Activated CD8-positive, alpha-beta T cell treated with anti-CD3 and anti-CD28 coated beads for 36 hours (primary cell): Measurements from ENCODE around the gene LRP1. TPM values are rescaled to one million over a fixed set of nuclear protein-coding genes. Genes with fewer than 3 reads are reported as not detected.
"Not testable (repeated sequence)": the region's sequence is repeated elsewhere in the genome, so short reads cannot be mapped to it uniquely, and the experiment has no call there.

Experiments
- ATAC-seq: fragments of 200-7000 bp; cut with Tn5 transposase; one replicate; pipeline ENCODE4 v1.10.0; 2021; ENCODE audit warnings: mild to moderate bottlenecking, moderate library complexity
- CTCF ChIA-PET: fragments of 350-600 bp; sonication (Branson Sonifier 250); formaldehyde crosslinking; loops from one replicate; lab custom pipeline; 2021; ENCODE audit warnings: antibody characterized with exemption; lab: Charles Lee
- POLR2A ChIA-PET: fragments of 350-600 bp; sonication (Branson Sonifier 250); formaldehyde crosslinking; loops from one replicate; lab custom pipeline; 2021; ENCODE audit warnings: antibody characterized with exemption; lab: Charles Lee
- DNase-seq: peaks from one replicate; pipeline ENCODE4 v3.0.0-alpha.2; 2020
- H3K27ac Mint-ChIP-seq: one replicate; pipeline ENCODE4 v1.8.0; 2021; ENCODE audit warnings: mild to moderate bottlenecking, mixed read lengths
- H3K27me3 Mint-ChIP-seq: one replicate; pipeline ENCODE4 v1.8.0; 2021; ENCODE audit warnings: mixed read lengths
- H3K36me3 Mint-ChIP-seq: one replicate; pipeline ENCODE4 v1.8.0; 2021; ENCODE audit warnings: low read depth, mixed read lengths
- H3K4me1 Mint-ChIP-seq: one replicate; pipeline ENCODE4 v1.8.0; 2021; ENCODE audit warnings: low read depth, mixed read lengths
- H3K4me3 Mint-ChIP-seq: one replicate; pipeline ENCODE4 v1.8.0; 2021; ENCODE audit warnings: mild to moderate bottlenecking, moderate library complexity, mixed read lengths
- H3K9me3 Mint-ChIP-seq: one replicate; pipeline ENCODE4 v1.8.0; 2021; ENCODE audit warnings: mixed read lengths
- CTCF ChIP-seq: fragments of 200-600 bp; IDR thresholded peaks from one replicate; pipeline ENCODE4 v1.8.0; 2022; ENCODE audit warnings: antibody characterized with exemption, mild to moderate bottlenecking
- intact Hi-C: fragments of 100-400 bp; cut with micrococcal nuclease; formaldehyde crosslinking; loops from one replicate; pipeline ENCODE4 v1.10.0; 2022
- total RNA-seq, 2 experiments: library from RNA; stranded (reverse); gene quantifications; one replicate each; pipeline ENCODE4 v1.2.3, GENCODE V29; 2021

LRP1 gene
- total RNA-seq, 2 experiments from 2014 or later = 1.5 to 1.9 TPM

DNA sequence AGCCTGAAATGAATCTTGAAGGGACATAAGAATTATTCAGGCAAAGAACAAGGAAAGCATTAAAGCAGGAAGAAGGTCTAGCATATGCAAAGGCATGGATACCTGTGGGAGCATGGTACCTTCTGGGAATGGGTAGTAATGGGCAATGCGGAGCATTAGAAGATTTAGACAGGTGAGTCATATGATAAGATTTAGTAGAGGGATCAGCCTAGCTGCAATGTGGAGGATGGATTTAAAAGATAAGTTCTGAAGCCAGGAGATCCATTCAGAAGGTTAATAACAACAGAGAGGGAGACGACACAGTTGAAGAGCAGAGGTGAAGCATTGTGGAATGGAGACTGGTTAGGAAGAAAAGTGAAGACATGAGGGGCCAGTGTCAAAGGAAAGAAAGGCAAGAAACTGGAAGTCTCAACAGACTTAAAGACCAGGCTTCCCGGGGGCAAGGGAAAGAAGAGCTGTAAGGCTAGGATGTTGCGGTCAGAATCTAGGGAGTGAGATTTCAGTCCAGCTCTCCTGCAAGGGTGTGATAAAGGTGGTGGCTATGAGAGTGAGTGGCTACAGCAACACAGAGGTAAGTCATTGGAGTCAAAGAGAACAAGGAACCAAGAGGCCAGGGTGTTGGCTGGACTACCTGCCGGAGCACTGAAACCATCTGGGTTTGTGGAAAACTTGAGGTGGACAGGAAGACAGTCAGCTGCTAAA lies 11.6 kb upstream of the LRP1 start:
- no peak overlapping the region for H3K4me3 Mint-ChIP-seq
- H3K36me3 Mint-ChIP-seq = no peaks in the 10 kb centered on the region
- no peak for TF ChIP-seq CTCF
- no peak overlapping the region for H3K27ac Mint-ChIP-seq
- H3K27me3 Mint-ChIP-seq = no peaks in the 10 kb centered on the region
- intact Hi-C loops = no loop called here
- peaks cover 21% of the 10 kb centered on the region for H3K4me1 Mint-ChIP-seq
- no peak for DNase-seq
- H3K9me3 Mint-ChIP-seq = no peaks in the 10 kb centered on the region
- ChIA-PET CTCF (interaction anchor here (0.6 to 3.1 kb wide), 10 partner anchors 8 to 115 kb away, joined by 3 to 14 read pairs (median 6); partner anchors contain the start of gene LRP1), POLR2A (interaction anchor here (0.9 to 1.9 kb wide), 5 partner anchors 23 to 113 kb away, joined by 3 to 5 read pairs (median 3); partner anchors contain the start of gene SHMT2)
- no peak for ATAC-seq

DNA sequence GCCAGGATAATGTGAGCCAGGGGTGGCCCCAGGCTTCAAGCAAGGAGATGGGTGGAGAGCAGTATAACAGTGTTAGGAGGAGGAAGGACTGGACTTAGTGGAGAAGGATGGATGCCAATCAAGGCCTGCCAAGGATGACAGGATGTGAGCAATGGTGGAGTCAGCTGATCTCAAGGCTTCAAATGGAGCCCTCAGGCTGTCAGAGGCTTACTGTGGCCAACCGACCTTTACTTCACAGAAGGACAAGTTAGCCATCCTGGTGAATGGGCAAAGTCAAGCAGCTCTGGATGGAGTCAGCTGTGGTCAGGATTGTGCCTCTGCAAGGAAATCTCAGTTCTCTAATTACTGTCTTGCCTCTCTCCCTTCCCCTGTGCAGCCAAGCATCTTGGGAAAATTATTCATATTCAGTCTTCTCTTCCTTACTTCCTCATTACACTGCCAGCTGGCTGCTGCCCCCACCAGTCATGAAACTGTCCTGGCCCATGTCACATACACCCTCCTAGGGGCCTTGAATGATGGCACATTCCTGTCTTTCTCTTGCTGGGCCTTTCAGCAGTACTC lies 9.5 kb upstream of the LRP1 start:
- H3K4me3 Mint-ChIP-seq = no peak overlapping the region
- CTCF ChIA-PET = interaction anchor here (1.2 to 2.6 kb wide), 3 partner anchors 50 to 124 kb away, joined by 3 to 7 read pairs (median 6); no protein-coding TSS in a partner anchor
- peak; percentile 26 for DNase-seq
- intact Hi-C loops = no loop called here
- peaks cover 9% of the 10 kb centered on the region for H3K4me1 Mint-ChIP-seq
- ATAC-seq = peak; percentile 71
- no peaks in the 10 kb centered on the region for H3K36me3 Mint-ChIP-seq
- H3K27ac Mint-ChIP-seq = no peak overlapping the region
- POLR2A ChIA-PET = no interaction called here
- no peaks in the 10 kb centered on the region for H3K27me3 Mint-ChIP-seq
- peaks cover 4% of the 10 kb centered on the region for H3K9me3 Mint-ChIP-seq
- no peak for TF ChIP-seq CTCF

DNA sequence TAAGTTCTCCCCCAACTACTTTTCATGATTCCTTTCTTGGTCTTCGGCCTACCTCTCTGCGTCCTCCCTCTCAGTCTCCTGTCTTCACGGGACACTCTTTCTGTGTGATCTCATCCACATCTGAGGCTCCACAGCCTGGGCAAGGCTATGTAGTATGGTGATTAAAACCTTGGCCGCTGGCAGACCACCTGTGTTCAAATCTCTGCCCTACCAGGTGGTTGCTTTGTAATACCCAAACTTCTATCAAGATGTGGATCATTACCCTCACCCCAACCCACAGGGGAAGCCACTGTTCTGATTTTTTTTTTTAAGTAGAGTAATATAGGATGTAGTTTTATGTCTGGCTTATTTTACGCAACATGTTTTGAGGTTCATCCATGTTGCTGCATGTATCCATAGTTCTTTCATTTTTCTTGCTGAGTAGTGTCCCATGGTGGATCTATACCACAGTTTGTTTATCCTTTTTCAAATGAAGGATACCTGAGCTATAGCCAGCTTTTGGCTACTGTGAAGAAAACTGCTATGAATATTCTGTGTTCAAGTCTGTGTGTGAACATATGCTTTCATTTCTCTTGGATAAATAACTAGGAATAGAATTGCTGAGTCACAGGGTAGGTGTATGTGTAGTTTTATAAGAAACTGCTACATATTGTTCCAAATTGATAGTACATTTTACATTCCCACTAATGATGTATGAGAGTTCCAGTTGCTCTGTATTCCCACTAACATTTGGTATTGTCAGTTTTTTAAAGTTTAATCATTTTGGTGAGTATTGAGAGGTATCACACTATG lies 8.8 kb upstream of the LRP1 start:
- TF ChIP-seq CTCF = no peak
- CTCF ChIA-PET = interaction anchor here (1.1 to 2.6 kb wide), 3 partner anchors 50 to 62 kb away, joined by 3 to 7 read pairs (median 6); no protein-coding TSS in a partner anchor
- intact Hi-C loops = loop anchor here (5.0 kb wide), 1 partner anchor 63 kb away; no protein-coding TSS in a partner anchor

GRCh38 chr12:57120718-57121117 lies 7.6 kb upstream of the LRP1 start:
- DNase-seq, H3K36me3 Mint-ChIP-seq, H3K4me3 Mint-ChIP-seq, ATAC-seq, H3K9me3 Mint-ChIP-seq, H3K27ac Mint-ChIP-seq, H3K27me3 Mint-ChIP-seq: not testable (repeated sequence)
- ChIA-PET CTCF (interaction anchor here (1.0 to 12.0 kb wide), 10 partner anchors 10 to 123 kb away, joined by 3 to 153 read pairs (median 5); partner anchors contain the start of gene STAT6), POLR2A (interaction anchor here (0.7 to 1.0 kb wide), 5 partner anchors 8 to 94 kb away, joined by 3 to 5 read pairs (median 3); partner anchors contain the start of gene NEMP1)
- intact Hi-C loops = loop anchor here (5.0 kb wide), 1 partner anchor 62 kb away; no protein-coding TSS in a partner anchor
- peaks cover 14% of the 10 kb centered on the region for H3K4me1 Mint-ChIP-seq

More for the DNA sequence above, 8.8 kb upstream of the LRP1 start:
- no peak for ATAC-seq
- POLR2A ChIA-PET = no interaction called here
- DNase-seq = no peak
- peaks cover 7% of the 10 kb centered on the region for H3K9me3 Mint-ChIP-seq
- no peak overlapping the region for H3K4me3 Mint-ChIP-seq
- H3K27me3 Mint-ChIP-seq = no peaks in the 10 kb centered on the region
- no peak overlapping the region for H3K27ac Mint-ChIP-seq
- peaks cover 2% of the 10 kb centered on the region for H3K36me3 Mint-ChIP-seq
- H3K4me1 Mint-ChIP-seq = peaks cover 13% of the 10 kb centered on the region

DNA sequence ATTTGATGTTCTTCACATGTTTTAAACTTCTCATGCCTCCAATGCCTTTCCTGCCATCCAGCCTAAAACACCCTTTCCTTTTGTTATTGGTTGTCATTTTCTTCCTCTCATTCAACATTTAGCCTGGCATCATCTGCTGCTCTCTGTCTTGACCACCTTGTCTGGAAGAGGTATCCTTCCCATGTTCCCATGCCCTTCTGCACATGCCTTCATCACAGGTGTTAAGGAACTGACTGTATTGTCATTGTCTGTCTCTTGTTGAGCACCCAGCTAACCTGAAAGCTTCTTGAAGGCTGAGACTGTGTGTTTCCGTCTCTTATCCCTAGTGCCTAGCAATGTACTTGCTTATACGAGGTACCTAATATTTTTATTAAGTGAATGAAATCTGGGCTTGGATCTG lies 4.5 kb upstream of the LRP1 start:
- Mint-ChIP-seq H3K9me3 (peaks cover 7% of the 10 kb centered on the region), H3K36me3 (peaks cover 2% of the 10 kb centered on the region), H3K4me1 (peaks cover 10% of the 10 kb centered on the region), H3K27me3 (no peaks in the 10 kb centered on the region), H3K27ac (no peak overlapping the region), H3K4me3 (no peak overlapping the region)
- ChIA-PET CTCF (interaction anchor here (0.8 to 12.0 kb wide), 50 partner anchors 8 to 366 kb away, joined by 3 to 153 read pairs (median 4); partner anchors contain the start of genes NEMP1, SHMT2, STAC3 and STAT6), POLR2A (interaction anchor here (0.8 to 1.5 kb wide), 6 partner anchors 12 to 60 kb away, joined by 3 to 5 read pairs (median 4); partner anchors contain the start of gene STAT6)
- intact Hi-C loops = loop anchor here (5.0 kb wide), 1 partner anchor 58 kb away; no protein-coding TSS in a partner anchor
- no peak for ATAC-seq
- no peak for DNase-seq
- TF ChIP-seq CTCF = no peak
